Activated CD4-positive, alpha-beta T cell treated with anti-CD3 and anti-CD28 coated beads, Interleukin-2, amount 50 U/mL, for 48 hours (primary cell): ENCODE measurements around the gene STAB2.
A peak's percentile ranks its signal among the peaks of the same experiment; 100 is the strongest.

Source experiments
- DNase-seq, 2 experiments: peaks; one replicate each; pipeline ENCODE4 v3.0.0-alpha.2; 2020

The STAB2 gene

GRCh38 chr12:103586791-103587370 lies at the start of gene STAB2:
TSS of gene STAB2 (plus strand) at chr12:103587273. CDS start at chr12:103587477, 204 bp downstream.
- no peak for DNase-seq

GRCh38 chr12:103538397-103538796 lies 48.7 kb upstream of the STAB2 start:
- DNase-seq: no peak

- DNase-seq: no peak
These were observed 46.8 kb upstream of the STAB2 start for GRCh38 chr12:103540319-103540718.

- no peak for DNase-seq
These were observed 45.0 kb upstream of the STAB2 start for GRCh38 chr12:103542078-103542477.

GRCh38 chr12:103546959-103547358 lies 40.1 kb upstream of the STAB2 start:
- no peak for DNase-seq

- no peak for DNase-seq
These were observed 39.7 kb upstream of the STAB2 start for GRCh38 chr12:103547376-103547775.

GRCh38 chr12:103547929-103548328 lies 39.1 kb upstream of the STAB2 start:
- no peak for DNase-seq

- DNase-seq: peak; percentile 74 to 80
These were observed 38.2 kb upstream of the STAB2 start for GRCh38 chr12:103548622-103549601.

- no peak for DNase-seq
These were observed 30.0 kb upstream of the STAB2 start for GRCh38 chr12:103556890-103557627.

GRCh38 chr12:103557628-103558010 lies 29.5 kb upstream of the STAB2 start:
- no peak for DNase-seq

- no peak for DNase-seq
These were observed 28.2 kb upstream of the STAB2 start for GRCh38 chr12:103558879-103559278.

- no peak for DNase-seq
These were observed 26.4 kb upstream of the STAB2 start for GRCh38 chr12:103560604-103561101.

- no peak for DNase-seq
These were observed 25.9 kb upstream of the STAB2 start for GRCh38 chr12:103561174-103561573.

- no peak for DNase-seq
These were observed 20.7 kb upstream of the STAB2 start for GRCh38 chr12:103566398-103566797.

- DNase-seq: no peak
These were observed 17.8 kb upstream of the STAB2 start for GRCh38 chr12:103569278-103569677.

GRCh38 chr12:103571286-103571685 lies 15.8 kb upstream of the STAB2 start:
- no peak for DNase-seq

GRCh38 chr12:103572312-103573045 lies 14.6 kb upstream of the STAB2 start:
- DNase-seq: no peak

GRCh38 chr12:103573185-103573584 lies 13.9 kb upstream of the STAB2 start:
- DNase-seq: no peak

- no peak for DNase-seq
These were observed 8.1 kb upstream of the STAB2 start for GRCh38 chr12:103578926-103579325.

- no peak for DNase-seq
These were observed 7.0 kb upstream of the STAB2 start for GRCh38 chr12:103580026-103580425.

GRCh38 chr12:103583008-103583407 lies 4.1 kb upstream of the STAB2 start:
- DNase-seq: no peak

- no peak for DNase-seq
These were observed 941 bp upstream of the STAB2 start for GRCh38 chr12:103586132-103586531.

- DNase-seq: no peak
These were observed 1.6 kb downstream of the STAB2 start for GRCh38 chr12:103588680-103589079.
